ENCODE results near the gene CNTNAP2.

The CNTNAP2 gene

GRCh38 chr7:147803606-147804005, 1687.0 kb downstream of the CNTNAP2 start:
- peak; percentile 56 to 94 (median 93) for DNase-seq

- no peak for DNase-seq
These were observed 1687.4 kb downstream of the CNTNAP2 start for GRCh38 chr7:147804032-147804431.

- DNase-seq, result no peak
These were observed 1689.5 kb downstream of the CNTNAP2 start for GRCh38 chr7:147805996-147806576.

GRCh38 chr7:147809786-147810185, 1693.2 kb downstream of the CNTNAP2 start:
- DNase-seq, result no peak

GRCh38 chr7:147810269-147810668, 1693.7 kb downstream of the CNTNAP2 start:
- no peak for DNase-seq

- DNase-seq, result no peak
These were observed 1695.3 kb downstream of the CNTNAP2 start for GRCh38 chr7:147811923-147812322.

GRCh38 chr7:147813316-147813715, 1696.7 kb downstream of the CNTNAP2 start:
- no peak for DNase-seq

- peak in 1 of 3 experiments; percentile 57 for DNase-seq
These were observed 1701.7 kb downstream of the CNTNAP2 start for GRCh38 chr7:147818317-147818716.

GRCh38 chr7:147824671-147825070, 1708.1 kb downstream of the CNTNAP2 start:
- DNase-seq, result no peak

- DNase-seq, result no peak
These were observed 1712.4 kb downstream of the CNTNAP2 start for GRCh38 chr7:147829016-147829415.

GRCh38 chr7:147833557-147833956, 1717.0 kb downstream of the CNTNAP2 start:
- DNase-seq, result no peak

GRCh38 chr7:147833970-147834369, 1717.4 kb downstream of the CNTNAP2 start:
- no peak for DNase-seq

- no peak for DNase-seq
These were observed 1736.2 kb downstream of the CNTNAP2 start for GRCh38 chr7:147852833-147853232.

- no peak for DNase-seq
These were observed 1740.8 kb downstream of the CNTNAP2 start for GRCh38 chr7:147857152-147858140.

- no peak for DNase-seq
These were observed 1741.8 kb downstream of the CNTNAP2 start for GRCh38 chr7:147858421-147858820.

GRCh38 chr7:147859033-147859432, 1742.4 kb downstream of the CNTNAP2 start:
- DNase-seq, result no peak

- no peak for DNase-seq
These were observed 1742.9 kb downstream of the CNTNAP2 start for GRCh38 chr7:147859486-147859885.

GRCh38 chr7:147861058-147861716, 1744.6 kb downstream of the CNTNAP2 start:
- DNase-seq, result peak in 1 of 3 experiments; percentile 28

GRCh38 chr7:147861945-147862344, 1745.3 kb downstream of the CNTNAP2 start:
- no peak for DNase-seq

- no peak for DNase-seq
These were observed 1752.9 kb downstream of the CNTNAP2 start for GRCh38 chr7:147869456-147869855.

- DNase-seq, result no peak
These were observed 1762.5 kb downstream of the CNTNAP2 start for GRCh38 chr7:147878912-147879661.

- DNase-seq, result no peak
These were observed 1769.3 kb downstream of the CNTNAP2 start for GRCh38 chr7:147885869-147886268.

- DNase-seq, result no peak
These were observed 1777.7 kb downstream of the CNTNAP2 start for GRCh38 chr7:147894271-147894670.
